ENCODE measurements around the gene PLEKHD1.

Gene PLEKHD1

GRCh38 chr14:69553252-69553651 is 68.7 kb downstream of the PLEKHD1 start:
- DNase-seq = no peak

GRCh38 chr14:69554500-69554899 is 70.0 kb downstream of the PLEKHD1 start:
- DNase-seq = no peak

GRCh38 chr14:69558774-69559173 is 74.2 kb downstream of the PLEKHD1 start:
- no peak for DNase-seq

- no peak for DNase-seq
Measured at GRCh38 chr14:69559581-69560011, 75.1 kb downstream of the PLEKHD1 start.

GRCh38 chr14:69560826-69561225 is 76.3 kb downstream of the PLEKHD1 start:
- DNase-seq = no peak

GRCh38 chr14:69561893-69562292 is 77.4 kb downstream of the PLEKHD1 start:
- no peak for DNase-seq

- no peak for DNase-seq
Measured at GRCh38 chr14:69567563-69567962, 83.0 kb downstream of the PLEKHD1 start.

- no peak for DNase-seq
Measured at GRCh38 chr14:69569859-69570258, 85.3 kb downstream of the PLEKHD1 start.

- no peak for DNase-seq
Measured at GRCh38 chr14:69570836-69571330, 86.4 kb downstream of the PLEKHD1 start.

- peak; percentile 13 for DNase-seq
Measured at GRCh38 chr14:69571449-69572029, 87.0 kb downstream of the PLEKHD1 start.

- peak; percentile 16 for DNase-seq
Measured at GRCh38 chr14:69572030-69572840, 87.7 kb downstream of the PLEKHD1 start.

GRCh38 chr14:69572841-69573135 is 88.3 kb downstream of the PLEKHD1 start:
- no peak for DNase-seq

- DNase-seq = no peak
Measured at GRCh38 chr14:69573205-69573830, 88.8 kb downstream of the PLEKHD1 start.

GRCh38 chr14:69573831-69574262 is 89.3 kb downstream of the PLEKHD1 start:
- peak; percentile 37 for DNase-seq

- peak; percentile 82 for DNase-seq
Measured at GRCh38 chr14:69574263-69574953, 89.9 kb downstream of the PLEKHD1 start, which contains the start of gene CCDC177. Gene CCDC177, minus strand, starts transcription at chr14:69574871. Its CDS starts 1,249 bp downstream, at chr14:69573622.

- DNase-seq = no peak
Measured at GRCh38 chr14:69574954-69575295, 90.4 kb downstream of the PLEKHD1 start.

- DNase-seq = no peak
Measured at GRCh38 chr14:69579476-69579875, 94.9 kb downstream of the PLEKHD1 start.

GRCh38 chr14:69580009-69580577 is 95.6 kb downstream of the PLEKHD1 start:
- no peak for DNase-seq

Measured in activated naive CD4-positive, alpha-beta T cell treated with anti-CD3 and anti-CD28 coated beads, Interleukin-2, amount 50 U/mL, for 16 hours (primary cell).